ENCODE results near the gene OSBPL7.
"Not testable (repeated sequence)": the region's sequence is repeated elsewhere in the genome, so short reads cannot be mapped to it uniquely, and the experiment has no call there.

OSBPL7 gene

GRCh38 chr17:47803201-47803600, 18.4 kb downstream of the OSBPL7 start:
- no peak for DNase-seq

DNA sequence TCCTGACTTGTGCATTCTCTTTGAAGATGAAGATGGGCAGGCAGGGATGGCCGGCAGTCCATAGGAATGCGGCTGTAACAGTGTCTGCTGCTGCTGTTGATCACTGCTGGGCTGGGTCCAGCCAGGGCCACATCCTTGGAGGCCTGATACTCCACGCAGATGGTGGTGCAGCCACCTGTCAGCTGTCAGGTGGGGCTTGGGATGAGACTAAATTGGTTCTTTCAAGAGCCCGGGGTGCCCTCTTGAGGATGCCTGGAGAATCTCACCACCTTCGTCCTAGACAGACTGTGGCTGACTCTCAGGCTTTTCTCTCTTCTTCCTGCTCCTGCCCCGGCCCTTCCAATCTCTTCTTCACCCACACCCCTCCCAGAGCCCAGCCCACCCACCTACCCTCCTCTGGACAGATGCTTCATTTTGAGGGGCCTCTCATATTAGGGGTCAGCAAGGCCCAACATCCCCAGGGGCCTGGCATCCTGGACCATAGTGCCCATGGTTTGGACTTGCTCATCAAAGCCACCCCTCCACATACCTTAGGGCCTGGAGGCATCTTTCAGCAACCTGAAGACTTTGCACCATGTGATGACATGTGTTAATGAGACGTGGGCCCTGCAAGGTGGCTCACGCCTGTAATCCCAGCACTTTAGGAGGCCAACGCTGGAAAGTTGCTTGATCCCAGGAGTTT, 19.1 kb downstream of the OSBPL7 start:
- peak; percentile 25 for DNase-seq

DNA sequence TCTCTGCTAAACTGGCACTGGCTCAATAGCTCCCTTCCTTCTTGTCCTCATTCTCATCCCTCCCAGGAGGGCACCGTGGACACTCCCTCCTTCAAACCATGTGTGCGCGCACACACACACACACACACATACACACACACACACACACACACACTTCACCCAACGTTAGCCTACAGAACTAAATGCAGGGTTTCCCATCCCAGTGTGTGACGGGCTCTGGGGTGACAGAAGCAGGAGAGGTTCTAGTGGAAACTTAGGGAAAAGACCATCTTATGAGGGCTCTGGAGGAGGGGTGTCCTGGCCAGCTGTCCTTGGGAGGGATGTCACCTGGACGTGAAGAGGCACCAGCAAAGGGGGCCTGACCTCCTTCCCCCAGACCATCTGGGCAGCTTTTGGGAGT, 19.7 kb downstream of the OSBPL7 start:
- DNase-seq: no peak

DNA sequence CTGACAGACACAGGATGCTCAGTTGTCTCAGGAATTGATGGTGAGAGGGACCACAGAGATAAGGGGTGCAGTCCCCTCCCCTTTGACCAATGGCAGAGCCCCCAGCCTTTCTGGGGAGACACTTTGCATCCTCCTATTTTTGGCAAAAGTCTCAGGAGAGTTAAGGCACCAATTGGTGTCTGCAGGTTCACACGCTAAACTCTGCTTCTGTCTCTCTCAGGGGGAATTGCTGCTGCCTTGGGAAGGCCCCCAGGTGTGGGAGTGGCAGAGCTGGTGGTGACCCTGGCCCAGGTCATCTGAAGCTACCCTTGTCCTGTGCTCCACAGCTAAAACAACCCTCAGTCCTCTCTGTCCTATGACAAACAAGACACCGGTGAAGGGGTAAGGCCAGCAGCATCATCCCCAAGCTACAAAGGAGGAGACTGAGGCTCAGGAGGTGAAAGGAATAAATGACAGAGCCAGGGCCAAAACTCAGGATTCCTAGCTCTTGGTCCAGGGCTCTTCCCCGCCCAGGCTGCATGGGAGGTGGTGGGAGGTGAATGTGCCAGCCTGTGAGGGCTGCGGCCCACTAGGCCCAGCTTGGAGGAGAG, 20.3 kb downstream of the OSBPL7 start:
- no peak for DNase-seq

DNA sequence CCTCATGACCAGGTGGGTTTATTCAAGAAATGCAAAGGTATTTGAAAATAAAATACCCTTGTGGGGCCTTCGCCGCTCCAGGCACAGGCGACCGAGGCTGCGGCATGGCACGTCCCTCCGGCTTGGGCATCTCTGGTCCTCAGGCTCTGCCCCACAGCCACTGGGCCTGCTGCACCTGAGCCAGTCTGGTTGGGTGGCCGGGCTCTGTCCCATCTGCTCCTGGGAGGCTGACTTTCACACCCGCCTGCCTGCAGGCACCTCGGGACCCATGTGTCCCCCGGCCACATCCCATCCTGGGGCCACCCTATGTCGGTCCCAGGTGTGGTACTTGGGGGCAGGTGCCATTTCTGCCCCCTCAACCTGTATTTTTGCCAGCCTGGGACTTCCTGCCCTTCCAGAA, 20.9 kb downstream of the OSBPL7 start:
- no peak for DNase-seq

- no peak for DNase-seq
Observed at GRCh38 chr17:47797797-47798196, 23.8 kb downstream of the OSBPL7 start.

GRCh38 chr17:47792979-47793378, 28.6 kb downstream of the OSBPL7 start:
- DNase-seq: no peak

DNA sequence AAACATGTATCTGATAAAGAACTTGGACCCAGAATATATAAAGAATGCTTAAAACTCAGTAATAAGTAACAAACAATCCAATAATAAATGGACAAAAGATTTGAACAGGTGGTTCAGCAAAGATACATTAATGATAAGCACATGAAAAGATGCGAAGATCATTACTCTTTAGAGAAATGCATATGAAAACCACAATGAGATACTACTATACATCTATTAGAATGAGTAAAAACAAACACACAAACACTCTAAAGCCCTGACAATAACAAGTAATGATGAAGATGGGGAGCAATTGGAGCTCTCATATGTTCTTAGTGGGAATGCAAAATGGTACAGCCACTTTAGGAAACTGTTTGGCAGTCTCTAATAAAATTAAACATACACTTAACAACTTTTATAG, 29.1 kb downstream of the OSBPL7 start:
- DNase-seq: no peak

- no peak for DNase-seq
Observed at GRCh38 chr17:47791025-47791424, 30.6 kb downstream of the OSBPL7 start.

GRCh38 chr17:47789611-47790561, 31.7 kb downstream of the OSBPL7 start:
- peak; percentile 39 for DNase-seq

DNA sequence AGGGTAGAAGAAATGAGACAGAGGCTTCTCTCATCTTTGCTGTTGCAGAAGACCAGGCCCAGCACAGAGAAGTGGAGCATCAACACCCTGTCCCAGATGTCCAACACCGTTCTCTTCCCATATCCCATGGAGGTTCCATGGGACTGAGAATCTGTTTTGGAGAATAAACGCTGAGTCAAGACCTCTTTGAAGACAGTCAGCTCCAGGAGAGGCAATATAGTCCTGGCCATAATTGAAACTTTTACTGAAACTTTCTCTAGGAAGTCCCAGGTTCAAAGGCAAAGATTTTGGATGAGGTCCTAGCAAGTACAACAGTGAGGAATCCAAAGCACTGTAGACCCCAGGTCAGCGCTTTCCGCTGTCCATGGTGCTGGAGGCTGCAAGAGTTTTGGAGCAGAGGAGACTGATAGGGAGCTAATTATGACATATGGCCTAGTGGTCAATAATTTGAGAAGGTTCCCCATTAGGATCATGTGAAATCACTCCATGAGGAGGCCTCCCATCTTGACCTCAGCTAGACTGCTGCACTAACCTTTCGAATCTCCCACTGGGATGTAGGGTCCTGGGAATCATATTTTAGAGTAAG, 36.0 kb downstream of the OSBPL7 start:
- no peak for DNase-seq

- DNase-seq: no peak
Observed at GRCh38 chr17:47781397-47781796, 40.2 kb downstream of the OSBPL7 start.

- no peak for DNase-seq
Observed at GRCh38 chr17:47778184-47778635, 43.4 kb downstream of the OSBPL7 start.

- no peak for DNase-seq
Observed at GRCh38 chr17:47776330-47777197, 45.0 kb downstream of the OSBPL7 start.

DNA sequence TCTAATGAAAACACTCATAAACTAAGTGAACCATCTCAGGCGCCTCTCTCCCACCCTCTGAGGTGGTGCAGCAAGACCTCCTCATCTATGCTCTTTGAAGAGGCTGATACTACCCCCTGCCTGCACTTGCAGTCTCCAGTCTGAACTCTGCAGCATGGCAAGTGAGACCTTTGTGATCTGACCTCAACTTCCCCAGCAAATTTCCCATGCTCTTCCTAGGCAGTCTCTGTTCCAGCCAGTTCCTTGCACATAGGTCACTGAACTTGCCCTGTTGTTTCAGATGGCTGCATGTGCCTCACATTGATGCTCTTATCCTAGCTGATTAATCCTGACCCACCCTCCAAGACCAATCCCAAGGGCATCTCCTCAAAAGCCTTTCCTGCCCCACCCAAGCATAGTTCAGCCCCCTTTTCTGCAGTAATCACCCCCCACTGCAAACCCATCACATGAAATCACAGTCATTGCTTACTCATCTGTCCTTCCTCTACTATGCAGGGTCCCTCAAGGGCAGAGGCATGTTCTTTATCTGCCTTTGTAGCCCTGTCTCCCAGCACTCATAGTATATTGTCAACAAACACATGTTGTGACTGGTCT, 46.5 kb downstream of the OSBPL7 start:
- DNase-seq: no peak

GRCh38 chr17:47774331-47774730, 47.3 kb downstream of the OSBPL7 start:
- DNase-seq: no peak

DNA sequence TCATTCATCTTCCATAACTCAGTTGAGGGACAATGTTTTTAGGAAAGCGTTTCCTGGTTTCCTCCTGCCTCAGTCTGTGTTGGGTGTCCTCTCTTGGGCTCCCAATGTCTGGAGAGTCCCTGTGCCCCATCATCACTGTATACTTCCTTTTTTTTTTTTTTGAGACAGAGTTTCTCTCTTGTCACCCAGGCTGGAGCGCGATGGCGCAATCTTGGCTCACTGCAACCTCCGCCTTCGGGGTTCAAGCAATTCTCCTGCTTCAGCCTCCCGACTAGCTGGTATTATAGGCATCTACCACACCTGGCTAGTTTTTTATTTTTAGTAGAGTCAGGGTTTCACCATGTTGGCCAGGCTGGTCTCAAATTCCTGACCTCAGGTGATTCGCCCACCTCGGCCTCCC, 47.9 kb downstream of the OSBPL7 start:
- DNase-seq: not testable (repeated sequence)

DNA sequence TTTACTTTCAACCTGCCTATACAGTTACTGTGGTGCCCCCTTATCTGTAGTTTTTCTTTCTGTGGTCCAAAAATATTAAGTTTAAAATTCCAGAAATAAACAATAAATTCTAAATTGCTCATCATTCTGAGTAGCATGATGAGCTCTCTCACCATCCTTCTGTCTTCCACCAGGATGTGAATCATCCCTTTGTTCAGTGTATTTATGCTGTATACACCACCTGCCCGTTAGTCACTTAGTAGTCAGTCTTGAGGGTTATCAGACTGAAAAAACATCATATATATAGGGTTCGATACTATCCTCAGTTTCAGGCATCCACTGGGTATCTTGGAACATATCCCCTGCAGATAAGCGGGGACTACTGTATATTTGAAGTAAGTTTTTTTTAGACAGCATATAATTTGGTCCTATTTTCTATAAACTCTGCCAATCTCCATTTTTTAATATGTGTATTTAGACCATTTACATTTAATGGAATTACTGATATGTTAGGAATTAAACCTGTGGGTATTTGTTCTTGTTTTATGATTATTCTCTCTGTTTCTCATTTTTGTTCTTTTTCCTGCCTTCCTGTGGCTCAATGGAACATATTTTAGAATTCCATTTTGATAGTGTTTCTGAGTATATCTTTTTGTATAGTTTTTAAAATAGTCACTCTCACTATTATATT, 57.5 kb downstream of the OSBPL7 start:
- no peak for DNase-seq

GRCh38 chr17:47762728-47763127, 58.9 kb downstream of the OSBPL7 start:
- DNase-seq: no peak

GRCh38 chr17:47760409-47761140, 61.0 kb downstream of the OSBPL7 start:
- DNase-seq: no peak

- no peak for DNase-seq
Observed at GRCh38 chr17:47757386-47757785, 64.2 kb downstream of the OSBPL7 start.
